ENCODE measurements around the gene IDE. TPM values are rescaled to one million over a fixed set of nuclear protein-coding genes. Genes with fewer than 3 reads are reported as not detected.

IDE gene
- total RNA-seq, 6 donors from 2014 or later = 12.4 to 38.4 (median 27.1) TPM

DNA sequence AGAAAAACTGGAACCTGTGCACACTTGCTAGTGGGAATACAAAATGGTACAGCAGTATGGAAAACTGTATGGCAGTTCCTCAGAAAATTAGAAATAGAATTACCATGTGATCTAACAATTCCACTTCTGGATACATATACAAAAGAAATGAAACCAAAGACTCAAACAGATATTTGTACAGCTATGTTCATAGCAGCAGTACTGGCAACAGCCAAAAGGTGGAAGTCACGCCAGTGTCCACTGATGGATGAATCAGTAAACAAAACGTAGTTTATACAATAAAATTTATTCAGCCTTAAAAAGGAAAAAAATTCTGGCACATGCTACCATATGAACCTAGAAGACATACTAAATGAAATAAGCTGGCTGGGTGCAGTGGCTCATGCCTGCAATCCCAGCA, 23.0 kb downstream of the IDE start:
- peaks cover 0 to 10% (median 5%) of the 10 kb centered on the region in 4 donors for H3K9me3 ChIP-seq
- WGBS, 2 donors = 53 to 80% methylated on average over 2 of the region's 2 CpGs
- H3K27ac ChIP-seq = no peak overlapping the region
- ATAC-seq (ENCODE audit: low FRiP score in 2 of 2) (no peak), DNase-seq (no peak)
- H3K4me3 ChIP-seq = no peak overlapping the region
- no peaks in the 10 kb centered on the region for H3K4me1 ChIP-seq
- no peaks in the 10 kb centered on the region for H3K27me3 ChIP-seq
- TF ChIP-seq POLR2AphosphoS5 (IDR thresholded peaks at IDR 0.05) (no peak), EP300 (IDR thresholded peaks at IDR 0.05) (no peak), POLR2A (IDR thresholded peaks at IDR 0.05) (no peak)
- TF ChIP-seq, protein P1, sequence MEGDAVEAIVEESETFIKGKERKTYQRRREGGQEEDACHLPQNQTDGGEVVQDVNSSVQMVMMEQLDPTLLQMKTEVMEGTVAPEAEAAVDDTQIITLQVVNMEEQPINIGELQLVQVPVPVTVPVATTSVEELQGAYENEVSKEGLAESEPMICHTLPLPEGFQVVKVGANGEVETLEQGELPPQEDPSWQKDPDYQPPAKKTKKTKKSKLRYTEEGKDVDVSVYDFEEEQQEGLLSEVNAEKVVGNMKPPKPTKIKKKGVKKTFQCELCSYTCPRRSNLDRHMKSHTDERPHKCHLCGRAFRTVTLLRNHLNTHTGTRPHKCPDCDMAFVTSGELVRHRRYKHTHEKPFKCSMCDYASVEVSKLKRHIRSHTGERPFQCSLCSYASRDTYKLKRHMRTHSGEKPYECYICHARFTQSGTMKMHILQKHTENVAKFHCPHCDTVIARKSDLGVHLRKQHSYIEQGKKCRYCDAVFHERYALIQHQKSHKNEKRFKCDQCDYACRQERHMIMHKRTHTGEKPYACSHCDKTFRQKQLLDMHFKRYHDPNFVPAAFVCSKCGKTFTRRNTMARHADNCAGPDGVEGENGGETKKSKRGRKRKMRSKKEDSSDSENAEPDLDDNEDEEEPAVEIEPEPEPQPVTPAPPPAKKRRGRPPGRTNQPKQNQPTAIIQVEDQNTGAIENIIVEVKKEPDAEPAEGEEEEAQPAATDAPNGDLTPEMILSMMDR (IDR thresholded peaks at IDR 0.05) = no peak
- peaks cover 0 to 37% (median 6%) of the 10 kb centered on the region in 4 donors for H3K36me3 ChIP-seq

- 88 to 92% methylated on average over 4 of the region's 4 CpGs for WGBS, 2 donors
- H3K4me1 ChIP-seq = peaks cover 0 to 10% (median 7%) of the 10 kb centered on the region in 4 donors
- H3K27ac ChIP-seq = no peak overlapping the region
- TF ChIP-seq POLR2AphosphoS5 (IDR thresholded peaks at IDR 0.05) (no peak), POLR2A (IDR thresholded peaks at IDR 0.05) (no peak), EP300 (IDR thresholded peaks at IDR 0.05) (no peak)
- TF ChIP-seq, protein P1 (IDR thresholded peaks at IDR 0.05) = no peak
- H3K27me3 ChIP-seq = no peaks in the 10 kb centered on the region
- ATAC-seq (ENCODE audit: low FRiP score in 2 of 2) (no peak), DNase-seq (no peak)
- no peak overlapping the region for H3K4me3 ChIP-seq
- H3K36me3 ChIP-seq = peaks cover 0 to 19% (median 0%) of the 10 kb centered on the region in 4 donors
- H3K9me3 ChIP-seq = no peaks in the 10 kb centered on the region
Observed at GRCh38 chr10:92547676-92548075, 26.2 kb downstream of the IDE start.

GRCh38 chr10:92545556-92545955, 28.3 kb downstream of the IDE start:
- WGBS, 2 donors = 100% methylated on average over 1 of the region's 1 CpG
- no peak overlapping the region for H3K4me3 ChIP-seq
- H3K4me1 ChIP-seq = peaks cover 0 to 13% (median 7%) of the 10 kb centered on the region in 4 donors
- H3K27me3 ChIP-seq = no peaks in the 10 kb centered on the region
- H3K27ac ChIP-seq = no peak overlapping the region
- H3K36me3 ChIP-seq = peaks cover 0 to 19% (median 0%) of the 10 kb centered on the region in 4 donors
- DNase-seq = no peak
- no peak for ATAC-seq (ENCODE audit: low FRiP score in 2 of 2)
- TF ChIP-seq, protein P1 (IDR thresholded peaks at IDR 0.05) = no peak
- no peak for TF ChIP-seq EP300 (IDR thresholded peaks at IDR 0.05)
- TF ChIP-seq POLR2A (IDR thresholded peaks at IDR 0.05) = no peak
- TF ChIP-seq POLR2AphosphoS5 (IDR thresholded peaks at IDR 0.05) = no peak
- no peaks in the 10 kb centered on the region for H3K9me3 ChIP-seq

- Histone ChIP-seq H3K4me1 (peaks cover 0 to 13% (median 7%) of the 10 kb centered on the region in 4 donors), H3K27me3 (no peaks in the 10 kb centered on the region), H3K4me3 (no peak overlapping the region), H3K27ac (no peak overlapping the region), H3K9me3 (no peaks in the 10 kb centered on the region), H3K36me3 (peaks cover 0 to 13% (median 0%) of the 10 kb centered on the region in 4 donors)
- WGBS, 2 donors = 44 to 66% methylated on average over 3 of the region's 3 CpGs
- TF ChIP-seq, protein P1 (IDR thresholded peaks at IDR 0.05) = no peak
- no peak for TF ChIP-seq EP300 (IDR thresholded peaks at IDR 0.05)
- no peak for TF ChIP-seq POLR2A (IDR thresholded peaks at IDR 0.05)
- no peak for TF ChIP-seq POLR2AphosphoS5 (IDR thresholded peaks at IDR 0.05)
- peak in 1 of 2 donors; percentile 36 for DNase-seq
- ATAC-seq (ENCODE audit: low FRiP score in 2 of 2) = peak in 1 of 2 donors; percentile 61
Observed at GRCh38 chr10:92544296-92544695, 29.6 kb downstream of the IDE start.

- TF ChIP-seq EP300 (IDR thresholded peaks at IDR 0.05) = no peak
- TF ChIP-seq POLR2AphosphoS5 (IDR thresholded peaks at IDR 0.05) = no peak
- TF ChIP-seq, protein P1 (IDR thresholded peaks at IDR 0.05) = no peak
- TF ChIP-seq POLR2A (IDR thresholded peaks at IDR 0.05) = no peak
- WGBS, 2 donors = 93 to 97% methylated on average over 5 of the region's 5 CpGs
- Histone ChIP-seq H3K9me3 (no peaks in the 10 kb centered on the region), H3K36me3 (no peaks in the 10 kb centered on the region), H3K4me1 (peaks cover 8 to 13% (median 11%) of the 10 kb centered on the region in 4 donors), H3K4me3 (no peak overlapping the region), H3K27me3 (no peaks in the 10 kb centered on the region), H3K27ac (no peak overlapping the region)
- no peak for ATAC-seq (ENCODE audit: low FRiP score in 2 of 2)
- no peak for DNase-seq
Observed at GRCh38 chr10:92542458-92542857, 31.4 kb downstream of the IDE start.

Measured in upper lobe of left lung (tissue), 6 donors.